UCSD-AML1 (cell line): ENCODE measurements around the gene C2CD4B.

Experiments
- DNase-seq: peaks from one replicate; lab custom pipeline; 2025; ENCODE audit not compliant: unreplicated experiment; lab: John Stamatoyannopoulos, UW

C2CD4B gene

DNA sequence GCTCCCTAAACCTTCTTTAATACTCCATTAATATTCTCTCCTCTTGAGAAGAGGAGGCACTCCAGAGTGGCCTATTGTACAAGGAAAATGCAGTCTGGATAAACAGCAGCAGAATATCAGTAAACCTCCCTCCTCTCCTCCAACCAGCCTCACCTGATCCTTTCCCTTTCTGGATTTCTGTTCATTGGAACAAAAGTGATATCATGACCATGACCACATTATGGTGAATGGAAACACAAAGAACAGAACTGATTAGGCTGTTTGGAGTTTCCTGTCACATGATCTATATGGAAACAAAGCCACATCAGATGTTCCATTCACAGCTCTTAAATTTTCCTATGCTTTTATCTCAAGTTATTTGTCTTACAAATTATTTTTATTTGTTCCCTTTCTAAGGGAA is 14.6 kb downstream of the C2CD4B start:
- no peak for DNase-seq

DNA sequence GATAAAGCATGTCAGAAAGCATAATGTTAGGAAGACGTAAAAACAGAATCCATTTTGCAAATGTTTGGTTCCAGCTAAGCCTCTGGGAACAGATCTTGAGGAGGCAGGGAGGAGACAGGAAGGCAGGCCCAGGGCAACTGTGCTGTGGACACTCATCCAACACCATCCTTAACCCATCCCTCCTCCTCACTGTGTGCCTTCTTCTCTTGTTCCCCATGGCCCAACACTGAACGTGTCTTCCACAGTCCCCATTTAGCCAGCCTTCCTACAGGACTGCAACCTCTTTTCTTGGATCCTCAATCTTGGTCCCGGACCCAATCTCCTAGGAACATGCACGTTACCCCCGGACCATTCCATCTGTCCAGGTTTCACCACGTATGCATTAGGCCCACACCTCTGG is 15.4 kb downstream of the C2CD4B start:
- no peak for DNase-seq

DNA sequence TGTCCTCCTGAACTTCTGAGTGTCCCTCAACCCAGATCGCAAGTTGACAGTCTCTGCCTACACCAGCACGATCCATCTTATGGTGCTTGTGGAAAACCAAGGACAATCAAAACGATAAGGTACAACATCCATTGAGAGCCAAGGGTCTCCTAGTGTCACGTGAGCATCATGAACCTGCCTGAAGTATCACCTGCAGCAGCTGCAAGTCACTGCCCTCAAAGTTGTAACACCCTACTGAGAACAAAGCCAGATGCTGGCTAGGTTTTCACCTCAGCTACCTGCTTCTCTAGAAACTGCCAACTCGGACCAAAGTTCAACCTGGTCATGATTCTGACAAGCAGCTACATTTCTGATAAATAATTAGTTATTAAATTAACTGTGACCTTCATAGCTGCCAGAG is 17.5 kb downstream of the C2CD4B start:
- DNase-seq: no peak

DNA sequence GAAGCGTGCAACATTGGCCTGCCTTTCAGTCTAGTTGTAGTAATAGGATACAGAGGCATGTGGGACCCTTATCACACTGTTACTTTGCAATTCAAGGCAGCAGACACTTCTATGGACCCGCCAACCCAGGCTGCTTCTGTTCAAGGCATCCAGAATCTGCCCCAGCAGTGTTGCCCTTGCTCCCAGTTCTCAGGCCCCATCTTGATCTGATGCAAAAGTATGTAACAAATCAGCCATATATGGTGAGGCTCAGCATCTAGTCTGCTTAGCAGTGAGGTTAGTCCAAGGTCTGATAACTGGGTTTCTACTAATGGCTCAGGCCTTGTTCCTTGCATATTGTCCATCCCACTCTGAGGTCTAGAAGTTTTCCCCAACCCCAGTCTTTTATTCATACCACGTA is 17.9 kb downstream of the C2CD4B start:
- no peak for DNase-seq

DNA sequence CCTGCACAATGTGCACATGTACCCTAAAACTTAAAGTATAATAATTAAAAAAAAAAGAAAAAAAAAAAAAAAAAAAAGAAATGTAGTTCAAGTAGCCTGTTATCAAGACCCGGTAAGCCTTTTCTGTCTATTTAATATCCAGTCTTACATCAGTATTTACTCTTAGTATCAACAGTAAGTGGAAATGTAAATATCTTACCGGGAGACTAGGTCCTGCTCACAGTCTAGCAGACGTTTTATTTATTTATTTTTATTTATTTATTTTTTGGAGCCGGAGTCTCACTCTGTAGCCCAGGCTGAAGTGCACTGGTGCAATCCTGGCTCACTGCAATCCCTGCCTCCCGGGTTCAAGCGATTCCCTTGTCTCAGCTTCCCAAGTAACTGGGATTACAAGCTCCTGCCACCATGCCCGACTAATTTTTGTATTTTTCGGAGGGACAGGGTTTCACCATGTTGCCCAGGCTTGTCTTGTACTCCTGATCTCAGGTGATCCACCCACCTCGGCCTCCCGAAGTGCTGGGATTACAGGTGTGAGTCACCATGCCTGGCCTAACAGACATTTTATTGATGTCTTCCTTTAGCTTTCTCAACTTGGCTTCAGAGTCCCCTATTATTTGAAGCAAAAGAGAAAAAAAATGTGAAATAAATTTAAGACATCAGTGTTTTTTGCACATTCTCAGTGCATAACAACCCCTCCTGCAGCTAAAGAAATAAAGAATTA is 19.9 kb downstream of the C2CD4B start:
- DNase-seq: no peak

DNA sequence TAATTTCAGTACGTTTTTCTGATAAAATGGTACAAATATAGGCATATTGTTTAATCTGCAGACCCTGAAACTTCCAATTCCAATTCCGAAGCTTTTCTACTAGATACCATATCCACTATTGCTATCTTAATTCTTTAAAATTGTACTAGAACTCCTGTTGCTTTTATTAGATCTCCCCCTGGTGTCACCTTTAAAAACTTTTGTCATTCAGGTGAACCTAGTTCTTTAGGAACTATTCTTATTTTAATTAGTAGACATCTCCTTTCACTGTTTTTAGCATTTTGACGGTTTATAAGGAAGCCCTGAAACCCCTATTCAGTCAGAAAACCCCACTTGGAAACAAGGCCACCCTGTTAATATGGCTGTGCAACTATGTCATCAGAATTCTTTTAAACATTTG is 22.3 kb downstream of the C2CD4B start:
- no peak for DNase-seq

DNA sequence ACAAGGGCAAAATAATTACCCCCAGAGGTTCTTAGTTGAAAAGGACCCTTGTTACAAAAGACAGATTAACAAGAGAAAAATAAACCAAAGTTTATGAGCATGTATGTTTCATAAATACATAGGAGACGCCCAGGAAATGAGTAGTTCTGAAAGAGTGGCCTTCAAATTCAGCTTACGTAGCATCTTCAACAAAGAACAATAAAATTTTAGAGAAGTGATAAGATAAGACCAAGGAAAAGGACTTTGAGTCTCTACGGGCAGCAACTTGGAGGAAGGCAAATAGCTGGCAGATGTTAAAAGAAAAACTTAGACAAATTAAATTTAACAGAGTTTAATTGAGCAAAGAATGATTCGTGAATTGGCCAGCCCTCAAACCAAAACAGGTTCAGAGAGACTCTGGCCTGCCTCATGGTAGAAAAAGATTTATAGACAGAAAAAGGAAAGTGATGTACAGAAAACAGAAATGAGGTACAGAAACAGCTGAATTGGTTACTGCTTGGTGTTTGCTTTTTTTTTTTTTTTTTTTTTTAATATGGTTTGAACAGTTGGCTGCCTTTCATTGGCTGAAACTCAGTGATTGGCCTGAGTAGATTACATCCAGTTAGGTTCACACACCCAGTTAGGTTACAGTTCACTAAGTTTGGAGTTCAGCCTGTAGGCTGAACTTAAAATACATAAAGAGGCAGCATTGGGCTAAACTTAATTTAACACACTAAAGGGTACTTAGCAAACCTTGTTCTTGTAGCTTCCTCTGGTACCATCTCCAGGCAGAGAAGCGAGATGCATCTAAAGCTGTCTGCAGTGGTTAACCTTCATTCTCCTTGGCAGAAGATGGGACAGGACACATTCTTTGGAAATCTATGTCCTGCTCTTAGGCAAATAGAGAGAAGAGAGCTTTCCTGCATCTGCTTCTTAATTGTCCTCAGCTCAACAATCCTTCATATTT is 23.2 kb downstream of the C2CD4B start:
- no peak for DNase-seq

DNA sequence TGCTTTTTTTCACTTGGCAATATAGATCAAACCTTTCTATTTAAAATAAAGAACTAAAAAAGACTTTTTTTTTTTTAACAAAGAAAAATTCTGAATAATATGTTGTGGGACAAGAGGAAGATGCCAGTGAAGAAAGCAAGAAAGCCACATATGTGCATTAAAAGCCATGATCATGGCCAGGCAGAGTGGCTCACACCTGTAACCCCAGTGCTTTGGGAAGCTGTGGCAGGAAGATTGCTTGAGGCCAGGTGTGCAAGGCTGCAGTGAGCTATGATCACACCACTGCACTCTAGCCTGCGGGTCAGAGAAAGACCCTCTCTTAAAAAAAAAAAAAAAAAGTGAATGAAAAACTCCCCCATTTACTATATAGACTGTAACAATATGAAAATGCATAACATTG is 23.9 kb downstream of the C2CD4B start:
- no peak for DNase-seq

DNA sequence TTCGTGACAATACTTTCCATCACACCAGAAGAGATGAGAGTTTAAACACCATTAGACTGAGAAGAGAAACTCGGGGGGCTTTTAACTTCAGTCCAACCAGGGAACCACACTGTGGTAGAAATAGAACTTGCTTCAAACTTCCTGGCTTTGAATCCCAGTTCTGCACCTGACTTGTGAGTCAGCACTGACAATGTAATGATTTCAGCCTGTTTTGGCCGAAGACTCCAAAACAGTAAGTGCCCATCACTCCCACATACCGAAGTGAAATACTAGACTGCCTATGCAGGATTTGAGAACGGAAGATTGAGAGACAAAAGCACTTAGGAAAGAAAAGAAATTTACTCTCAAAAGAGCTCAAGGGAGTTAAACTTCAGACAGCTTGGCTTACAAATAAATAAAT is 27.0 kb downstream of the C2CD4B start:
- DNase-seq: no peak

DNA sequence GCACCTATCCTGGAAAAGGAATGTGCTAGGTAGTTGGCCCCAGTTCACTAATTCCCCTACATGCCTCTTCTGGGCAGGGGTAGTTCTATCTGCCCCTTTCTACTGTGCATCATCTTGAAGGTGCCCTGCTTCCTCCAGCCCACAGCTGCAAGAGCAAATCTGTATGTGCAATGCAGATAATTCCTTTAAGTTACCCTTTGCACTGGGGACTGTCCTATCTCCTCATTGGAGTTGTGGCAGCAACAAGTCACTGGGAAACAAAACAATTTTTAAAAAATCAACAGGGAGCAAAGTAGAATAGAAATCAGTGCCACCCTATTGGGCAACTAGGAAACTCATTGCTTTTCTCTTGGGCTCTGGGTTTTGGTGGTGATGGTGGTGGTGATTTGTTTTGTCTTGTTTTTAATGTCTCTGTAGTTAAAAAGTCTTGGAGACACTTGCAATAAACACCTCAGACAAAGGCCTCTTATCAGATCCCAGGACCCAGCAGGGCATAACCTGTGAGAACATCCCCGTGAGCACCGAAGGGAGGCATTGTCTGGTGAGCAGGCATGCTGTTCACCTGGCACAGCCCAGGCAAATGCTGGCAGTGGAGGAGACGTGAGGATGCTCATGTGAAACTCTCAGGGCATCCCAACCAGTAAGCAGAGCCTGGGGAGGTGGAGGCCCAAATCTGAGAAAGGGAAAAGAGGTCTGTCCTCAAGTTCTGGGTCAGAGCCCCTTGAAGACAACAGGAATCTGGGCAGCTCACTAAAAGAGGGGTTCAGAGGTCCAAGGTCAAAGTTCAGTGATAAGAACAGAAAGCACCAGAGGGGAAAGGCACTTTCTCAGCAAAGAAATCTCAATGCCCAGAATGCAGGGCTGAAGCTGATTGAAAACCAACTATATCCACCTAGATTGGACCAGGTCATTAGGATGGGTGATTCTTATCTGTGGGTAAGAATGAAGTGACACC is 27.9 kb downstream of the C2CD4B start:
- DNase-seq: no peak

DNA sequence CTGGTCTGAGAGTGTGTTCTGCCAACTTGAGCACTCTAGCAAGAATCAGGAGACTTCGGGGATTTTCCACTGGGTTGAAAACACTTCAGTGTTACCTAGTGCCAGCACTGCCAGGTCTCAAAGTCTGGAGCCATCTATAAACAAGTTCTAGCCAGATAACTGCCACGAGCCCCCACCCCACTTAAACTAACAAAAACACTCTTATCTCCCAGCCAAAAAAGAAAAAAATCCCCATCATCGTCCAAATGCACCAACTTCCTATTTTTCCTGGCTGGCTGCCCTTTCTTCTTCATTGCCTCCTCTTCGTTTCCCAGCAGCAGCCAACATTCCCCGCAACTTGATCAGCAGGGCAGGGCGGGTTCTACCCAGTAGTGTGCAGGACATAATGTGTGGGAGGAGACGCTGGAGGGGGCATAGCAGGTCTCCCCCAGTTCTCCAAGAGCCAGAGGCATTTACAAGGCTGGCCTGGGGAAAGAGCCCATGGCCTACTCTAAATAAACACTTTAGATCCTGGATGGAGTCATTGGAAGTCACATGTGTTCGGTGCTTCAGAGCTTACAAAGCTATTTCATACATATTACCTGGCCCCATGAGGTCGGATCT is 29.5 kb downstream of the C2CD4B start:
- no peak for DNase-seq

DNA sequence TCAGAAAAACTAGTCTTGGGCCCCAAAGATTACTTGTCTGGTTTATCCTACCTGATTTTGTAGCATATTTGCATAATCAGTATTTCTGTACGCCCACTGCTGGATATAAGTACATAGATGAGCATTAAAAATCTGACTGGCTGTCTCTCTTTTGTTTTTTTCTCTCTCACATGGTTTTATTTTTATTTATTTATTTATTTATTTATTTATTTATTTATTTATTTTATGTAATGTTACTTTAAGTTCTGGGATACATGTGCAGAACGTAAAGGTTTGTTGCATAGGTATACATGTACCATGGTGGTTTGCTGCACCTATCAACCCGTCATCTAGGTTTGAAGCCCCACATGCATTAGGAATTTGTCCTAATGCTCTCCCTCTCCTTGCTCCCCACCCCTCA is 31.9 kb downstream of the C2CD4B start:
- no peak for DNase-seq

DNA sequence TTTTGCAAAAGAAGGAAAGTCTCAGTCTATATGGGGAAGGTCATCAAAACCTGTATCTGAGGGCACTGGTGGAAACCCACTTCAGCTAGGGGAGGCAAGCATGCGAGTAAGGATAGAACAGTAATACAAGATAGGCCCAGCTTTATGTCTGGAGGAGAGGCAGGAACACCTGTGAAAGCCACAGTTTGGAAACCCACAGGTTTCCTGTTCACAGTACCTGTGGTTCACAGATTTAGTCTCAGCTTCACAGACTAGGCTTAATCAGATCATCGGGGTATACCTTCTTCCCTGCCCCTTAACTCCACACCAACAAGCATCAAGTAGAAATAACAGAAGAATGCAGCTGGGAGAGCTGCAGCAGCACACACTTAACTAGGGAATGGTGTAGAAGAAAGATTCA is 36.2 kb downstream of the C2CD4B start:
- DNase-seq: no peak

DNA sequence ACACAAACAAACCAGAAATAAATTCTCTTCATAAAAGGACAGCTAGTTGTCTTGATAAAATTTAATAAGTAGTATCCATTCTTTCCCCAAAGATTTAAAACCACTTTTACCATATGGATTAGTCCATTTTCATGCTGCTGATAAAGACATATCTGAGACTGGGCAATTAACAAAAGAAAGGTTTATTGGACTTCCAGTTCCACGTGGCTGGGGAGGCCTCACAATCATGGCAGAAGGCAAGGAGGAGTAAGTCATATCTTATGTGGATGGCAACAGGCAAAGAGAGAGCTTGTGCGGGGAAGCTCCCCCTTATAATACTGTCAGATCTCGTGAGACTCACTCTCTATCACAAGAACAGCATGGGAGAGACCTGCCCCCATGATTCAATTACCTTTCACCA is 38.7 kb downstream of the C2CD4B start:
- no peak for DNase-seq

DNA sequence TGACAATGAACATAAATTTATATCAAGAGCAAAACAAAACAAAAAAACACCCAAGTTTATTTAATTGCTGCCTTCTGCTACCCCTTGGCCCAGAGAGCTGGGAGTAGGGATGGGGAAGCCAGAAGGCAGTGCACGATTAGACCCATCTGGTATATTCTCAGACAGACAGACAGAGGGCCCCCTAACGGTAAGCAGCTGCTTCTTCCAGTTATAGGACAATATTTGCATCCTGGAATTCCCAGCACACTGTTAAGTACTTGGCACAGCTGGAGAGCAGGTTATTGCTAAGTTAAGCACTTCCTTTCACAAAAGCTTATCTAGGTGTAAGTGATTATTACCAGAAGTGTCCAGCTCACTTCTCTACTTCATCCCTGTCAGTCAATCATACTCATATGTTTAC is 39.3 kb downstream of the C2CD4B start:
- DNase-seq: no peak

DNA sequence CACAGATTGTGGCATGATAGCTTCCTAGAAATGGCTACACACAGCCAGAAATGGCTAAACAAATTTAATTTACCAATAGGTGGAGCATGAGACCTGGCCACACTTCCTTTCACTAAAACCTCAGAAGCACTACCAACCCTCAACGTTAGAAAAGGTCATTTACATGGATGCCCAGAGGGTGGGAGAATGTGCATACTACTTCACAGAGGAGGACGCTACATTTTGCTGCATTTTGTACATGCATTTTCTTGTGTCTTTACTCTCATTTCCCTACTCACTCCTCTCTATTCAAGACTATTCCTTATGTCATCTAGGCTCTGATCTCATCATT is 40.1 kb downstream of the C2CD4B start:
- DNase-seq: no peak

DNA sequence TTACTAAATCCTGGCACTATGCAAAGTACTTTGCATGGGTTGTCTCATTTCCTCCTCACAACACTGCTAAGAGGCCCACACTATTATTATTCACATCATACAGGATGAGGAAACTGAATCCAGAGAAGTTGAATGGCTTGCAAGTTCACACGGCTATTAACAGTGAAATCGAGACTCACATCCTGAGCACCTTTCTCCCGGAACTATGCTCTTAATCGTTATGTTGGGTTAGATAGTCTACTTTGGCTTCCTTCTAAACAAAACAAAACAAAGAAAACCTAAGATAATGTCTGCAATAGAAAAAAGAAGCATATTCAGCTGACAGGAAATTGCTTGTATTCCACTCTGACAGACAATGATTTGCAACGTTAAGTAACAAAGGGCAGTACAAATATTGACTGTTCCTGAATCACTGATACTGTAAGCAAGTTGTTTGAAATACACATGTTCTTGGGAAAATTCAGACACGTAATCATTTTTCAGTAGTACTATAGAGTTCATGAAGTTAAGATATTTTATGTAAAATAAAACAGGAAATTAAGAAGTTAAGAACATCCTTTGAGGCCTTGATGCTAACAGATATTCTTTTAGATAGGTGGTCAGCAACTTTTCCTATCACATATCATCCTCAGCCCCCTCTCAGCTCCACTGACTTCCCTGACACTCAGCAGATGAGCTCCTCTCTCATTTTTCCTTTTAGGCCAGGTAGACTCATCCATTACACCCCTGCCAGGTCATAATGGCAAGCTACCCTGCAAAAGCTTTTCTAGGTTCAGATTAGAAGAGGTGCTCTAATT is 40.7 kb downstream of the C2CD4B start:
- no peak for DNase-seq

DNA sequence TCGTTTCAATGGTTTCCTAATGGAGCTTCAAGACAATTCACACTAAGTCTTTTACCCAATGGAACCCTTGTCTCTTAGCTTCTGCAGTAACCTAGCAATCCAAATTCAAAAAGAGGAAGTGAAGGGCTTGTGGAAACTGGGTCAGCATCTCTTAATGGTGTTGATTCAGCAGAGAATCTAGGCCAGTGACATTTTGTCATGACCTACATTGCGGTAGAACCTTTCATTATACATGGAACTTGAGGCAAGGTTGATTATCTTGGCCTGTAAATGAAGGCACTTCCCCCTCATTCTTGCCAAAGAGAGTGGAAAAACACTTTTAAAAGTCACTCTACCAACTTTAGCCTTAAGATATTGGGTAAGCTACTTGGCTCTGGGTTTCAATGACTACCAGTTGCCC is 42.8 kb downstream of the C2CD4B start:
- no peak for DNase-seq

DNA sequence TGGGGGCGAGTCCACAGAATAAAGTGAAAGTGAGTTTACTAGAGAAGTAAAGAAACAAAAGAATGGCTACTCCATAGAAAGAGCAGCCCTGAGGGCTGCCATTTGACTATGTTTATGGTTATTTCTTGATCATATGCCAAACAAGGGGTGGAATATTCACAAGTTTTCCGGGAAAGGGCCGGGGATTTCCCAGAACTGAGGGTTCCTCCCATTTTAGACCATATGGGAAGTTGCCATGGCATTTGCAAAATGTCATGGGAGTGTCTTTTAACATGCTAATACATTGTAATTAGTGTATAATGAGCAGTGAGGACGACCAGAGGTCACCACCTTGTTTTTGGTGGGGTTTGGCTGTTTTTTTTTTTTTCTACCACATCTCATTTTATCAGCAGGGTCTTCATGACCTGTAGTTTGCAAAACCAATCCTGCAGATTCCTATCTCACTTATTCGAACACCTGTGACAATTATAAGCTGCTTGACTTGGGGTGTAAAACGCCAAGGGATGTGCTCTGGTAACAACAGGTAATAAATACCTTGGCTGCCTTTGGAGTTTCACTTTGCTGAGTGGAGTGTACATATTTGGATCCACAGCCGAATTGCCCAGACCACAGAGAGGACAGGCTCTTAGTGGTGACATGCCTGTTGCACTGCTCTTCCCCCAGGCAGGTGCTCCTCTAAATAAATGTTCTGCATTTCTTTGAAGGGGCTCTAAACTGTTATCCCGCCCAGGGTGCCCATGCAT is 43.6 kb downstream of the C2CD4B start:
- DNase-seq: no peak

DNA sequence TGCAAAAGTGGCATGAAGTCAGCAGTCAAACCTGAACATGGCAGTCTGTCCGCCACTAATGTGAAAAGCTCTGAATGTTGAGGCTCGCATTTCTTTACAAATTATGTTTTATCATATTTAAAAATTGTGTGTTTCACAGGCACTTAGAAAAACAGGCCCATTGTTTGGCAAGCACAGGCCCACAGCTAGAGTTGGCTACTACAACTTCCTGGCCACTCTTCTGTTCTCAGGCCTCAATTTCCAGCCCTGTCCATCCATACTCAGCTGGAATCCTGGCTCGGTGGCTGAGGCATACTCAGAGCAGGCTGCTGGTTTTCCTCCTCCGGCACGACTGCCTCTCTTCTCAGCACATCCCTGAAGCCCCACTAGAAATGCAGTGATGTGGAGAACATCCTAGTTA is 44.3 kb downstream of the C2CD4B start:
- DNase-seq: no peak
